ENCODE results near the gene PKIB. TPM values are rescaled to one million over a fixed set of nuclear protein-coding genes. Genes with fewer than 3 reads are reported as not detected.

PKIB gene
- total RNA-seq, 4 donors from 2014 or later: 4.3 to 13.3 (median 10.4) TPM

DNA sequence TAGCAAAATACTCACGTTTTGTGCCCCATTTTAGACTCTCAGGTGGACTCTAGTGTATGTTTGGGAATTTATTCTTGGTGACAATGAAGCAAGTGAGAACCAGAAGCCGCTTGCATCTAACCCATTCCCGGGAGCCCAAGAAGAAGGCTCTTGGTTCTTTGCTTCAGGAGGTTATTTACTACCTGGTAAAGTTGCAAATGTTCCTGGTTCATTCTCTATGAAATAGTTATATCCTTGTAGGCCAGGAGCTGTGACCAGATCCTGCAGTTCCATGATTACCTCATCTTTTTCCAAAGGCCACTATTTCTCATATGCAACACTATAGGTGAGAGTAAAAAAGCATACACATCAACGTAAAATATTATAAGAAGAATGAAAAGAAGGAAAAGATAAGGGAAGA is 108.4 kb downstream of the PKIB start:
- TF ChIP-seq, protein P1, sequence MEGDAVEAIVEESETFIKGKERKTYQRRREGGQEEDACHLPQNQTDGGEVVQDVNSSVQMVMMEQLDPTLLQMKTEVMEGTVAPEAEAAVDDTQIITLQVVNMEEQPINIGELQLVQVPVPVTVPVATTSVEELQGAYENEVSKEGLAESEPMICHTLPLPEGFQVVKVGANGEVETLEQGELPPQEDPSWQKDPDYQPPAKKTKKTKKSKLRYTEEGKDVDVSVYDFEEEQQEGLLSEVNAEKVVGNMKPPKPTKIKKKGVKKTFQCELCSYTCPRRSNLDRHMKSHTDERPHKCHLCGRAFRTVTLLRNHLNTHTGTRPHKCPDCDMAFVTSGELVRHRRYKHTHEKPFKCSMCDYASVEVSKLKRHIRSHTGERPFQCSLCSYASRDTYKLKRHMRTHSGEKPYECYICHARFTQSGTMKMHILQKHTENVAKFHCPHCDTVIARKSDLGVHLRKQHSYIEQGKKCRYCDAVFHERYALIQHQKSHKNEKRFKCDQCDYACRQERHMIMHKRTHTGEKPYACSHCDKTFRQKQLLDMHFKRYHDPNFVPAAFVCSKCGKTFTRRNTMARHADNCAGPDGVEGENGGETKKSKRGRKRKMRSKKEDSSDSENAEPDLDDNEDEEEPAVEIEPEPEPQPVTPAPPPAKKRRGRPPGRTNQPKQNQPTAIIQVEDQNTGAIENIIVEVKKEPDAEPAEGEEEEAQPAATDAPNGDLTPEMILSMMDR (IDR thresholded peaks at IDR 0.05): no peak
- no peak for TF ChIP-seq POLR2A (IDR thresholded peaks at IDR 0.05)
- 84 to 91% methylated on average over 4 of the region's 4 CpGs for WGBS, 2 donors
- intact Hi-C loops (cut with DNase I; ENCODE audit: low total_unique reads): no loop called here
- no peak for DNase-seq (ENCODE audit: low spot score in 2 of 2)
- H3K4me3 ChIP-seq (ENCODE audit: low read depth, poor library complexity, severe bottlenecking): no peak overlapping the region

DNA sequence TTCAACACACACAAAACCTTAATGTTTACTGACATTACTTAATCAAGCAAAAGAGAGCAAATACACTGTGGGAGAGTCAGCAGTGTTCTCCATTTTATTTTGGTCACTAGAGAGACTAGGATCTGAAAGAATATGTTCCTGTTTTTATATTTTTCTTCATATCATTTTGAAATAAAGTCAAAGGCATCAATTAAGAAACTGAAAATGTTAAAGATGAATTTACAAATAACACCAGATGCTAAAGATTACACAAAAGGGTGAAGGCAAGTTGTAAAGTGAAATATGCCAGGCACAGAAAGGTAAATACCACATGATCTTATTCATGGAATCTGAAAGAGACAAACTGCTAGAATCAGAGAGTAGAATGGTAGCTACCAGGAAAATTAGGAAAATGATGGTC is 109.0 kb downstream of the PKIB start:
- H3K4me3 ChIP-seq (ENCODE audit: low read depth, poor library complexity, severe bottlenecking): no peak overlapping the region
- no peak for TF ChIP-seq POLR2A (IDR thresholded peaks at IDR 0.05)
- TF ChIP-seq, protein P1 (IDR thresholded peaks at IDR 0.05): no peak
- DNase-seq (ENCODE audit: low spot score in 2 of 2): no peak
- intact Hi-C loops (cut with DNase I; ENCODE audit: low total_unique reads): no loop called here

DNA sequence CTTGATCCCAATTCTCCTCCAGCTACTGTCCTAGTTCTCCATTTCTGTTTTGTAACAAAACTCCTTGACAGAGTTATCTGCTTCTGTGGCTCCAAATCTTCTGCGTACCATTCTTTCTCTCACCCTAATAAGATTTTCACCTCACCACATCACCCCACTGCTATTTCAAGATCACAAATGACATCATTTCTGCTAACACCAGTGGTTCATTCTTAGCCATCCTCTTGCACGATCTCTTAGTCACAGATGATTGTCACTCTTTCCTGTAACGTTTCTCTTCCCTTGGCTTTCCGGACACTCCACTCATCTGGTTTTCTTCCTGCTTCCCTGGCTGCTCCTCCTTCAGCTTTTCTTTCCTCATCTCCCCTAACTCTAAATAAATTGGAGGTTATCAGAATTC is 112.5 kb downstream of the PKIB start:
- intact Hi-C loops (cut with DNase I; ENCODE audit: low total_unique reads): no loop called here
- DNase-seq (ENCODE audit: low spot score in 2 of 2): no peak
- no peak overlapping the region for H3K4me3 ChIP-seq (ENCODE audit: low read depth, poor library complexity, severe bottlenecking)
- TF ChIP-seq, protein P1 (IDR thresholded peaks at IDR 0.05): no peak
- 65 to 83% methylated on average over 4 of the region's 4 CpGs for WGBS, 2 donors

DNA sequence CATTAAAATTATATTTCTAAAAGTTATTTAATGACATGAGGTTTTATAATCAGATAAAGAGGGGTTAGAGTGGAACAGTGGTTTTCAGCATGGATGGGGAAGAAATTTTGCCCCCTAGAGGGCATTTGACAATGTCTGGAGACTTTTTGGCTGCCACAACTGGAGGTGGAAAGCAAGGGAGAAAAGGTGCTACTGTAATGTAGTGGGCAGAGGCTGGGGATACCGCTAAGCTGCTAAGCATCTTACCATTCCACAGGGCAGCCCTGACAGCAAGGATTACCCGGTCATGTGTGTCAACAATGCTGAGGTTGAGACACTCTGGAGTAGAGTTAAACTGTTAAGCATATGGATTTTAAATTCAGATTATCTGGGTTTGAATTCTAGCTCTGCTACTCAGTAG is 116.4 kb downstream of the PKIB start:
- 45 to 52% methylated on average over 2 of the region's 2 CpGs for WGBS, 2 donors
- TF ChIP-seq, protein P1 (IDR thresholded peaks at IDR 0.05): no peak
- TF ChIP-seq POLR2A (IDR thresholded peaks at IDR 0.05): no peak
- intact Hi-C loops (cut with DNase I; ENCODE audit: low total_unique reads): no loop called here
- no peak for DNase-seq (ENCODE audit: low spot score in 2 of 2)
- H3K4me3 ChIP-seq (ENCODE audit: low read depth, poor library complexity, severe bottlenecking): no peak overlapping the region

DNA sequence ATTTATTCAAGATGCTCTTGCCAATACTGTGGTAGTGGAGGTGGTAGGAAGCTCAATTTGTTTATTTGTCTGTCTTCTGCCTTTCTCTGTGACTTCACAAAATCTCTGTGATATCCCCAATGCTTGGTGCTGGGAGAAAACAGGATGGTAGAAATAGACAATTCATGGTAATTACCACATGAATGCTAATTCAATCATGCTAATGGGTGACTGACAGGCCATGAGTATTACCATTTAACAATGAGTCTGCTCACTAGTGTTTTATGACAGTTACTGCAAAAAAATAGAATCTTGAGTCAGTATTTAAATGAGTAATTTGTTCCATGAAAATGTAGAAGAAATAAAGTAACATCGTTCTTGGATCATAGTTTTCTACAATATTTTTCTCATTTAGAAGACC is 117.0 kb downstream of the PKIB start:
- H3K4me3 ChIP-seq (ENCODE audit: low read depth, poor library complexity, severe bottlenecking): no peak overlapping the region
- no peak for DNase-seq (ENCODE audit: low spot score in 2 of 2)
- 63 to 71% methylated on average over 1 of the region's 1 CpG for WGBS, 2 donors
- TF ChIP-seq, protein P1 (IDR thresholded peaks at IDR 0.05): no peak
- no peak for TF ChIP-seq POLR2A (IDR thresholded peaks at IDR 0.05)
- intact Hi-C loops (cut with DNase I; ENCODE audit: low total_unique reads): no loop called here

DNA sequence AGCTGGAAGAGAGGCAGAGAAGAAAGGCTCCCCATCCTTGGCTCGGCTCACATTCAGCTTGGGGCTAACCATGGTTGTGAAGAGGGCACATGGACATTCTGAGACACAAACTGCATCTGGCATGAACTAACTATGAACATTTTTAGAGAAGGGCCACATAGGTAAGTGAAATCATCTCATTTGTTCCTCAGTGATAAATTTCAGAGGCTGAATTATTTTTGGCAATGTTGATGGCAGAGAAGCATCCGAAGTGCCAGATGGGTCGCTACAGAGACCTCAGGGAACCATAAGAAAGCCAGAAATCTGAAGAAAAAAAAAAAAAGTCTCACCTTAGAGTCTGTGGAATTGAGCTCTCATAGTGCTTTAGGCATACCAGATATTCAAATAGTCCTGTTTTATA is 120.1 kb downstream of the PKIB start:
- intact Hi-C loops (cut with DNase I; ENCODE audit: low total_unique reads): no loop called here
- TF ChIP-seq, protein P1 (IDR thresholded peaks at IDR 0.05): no peak
- TF ChIP-seq POLR2A (IDR thresholded peaks at IDR 0.05): no peak
- no peak overlapping the region for H3K4me3 ChIP-seq (ENCODE audit: low read depth, poor library complexity, severe bottlenecking)
- 76% methylated on average over 3 of the region's 3 CpGs for WGBS, 2 donors
- DNase-seq (ENCODE audit: low spot score in 2 of 2): no peak

Data from lower leg skin (tissue), 4 donors.